Caki2 (cell line): ENCODE measurements around the gene UBXN1. TPM values are rescaled to one million over a fixed set of nuclear protein-coding genes. Genes with fewer than 3 reads are reported as not detected.
"Not testable (repeated sequence)": the region's sequence is repeated elsewhere in the genome, so short reads cannot be mapped to it uniquely, and the experiment has no call there.

Experiments
- DNase-seq: peaks from one replicate; pipeline ENCODE4 v3.0.0-alpha.2; 2015; ENCODE audit warnings: low read depth
- in situ Hi-C: cut with HindIII; loops from 2 replicates; pipeline ENCODE4 v1.10.0; 2016; ENCODE audit warnings: low sequenced_read_pairs, low pct_unique_long_range_greater_than_20kb, mixed read lengths
- total RNA-seq: library from RNA; depleted of rRNA; stranded (reverse); fragments of >200 nt; shearing (Covaris generic); gene quantifications from 2 replicates; pipeline ENCODE4 v1.2.3, GENCODE V29; 2014; ENCODE audit warnings: low replicate concordance

The UBXN1 gene
- total RNA-seq, 1 experiment from 2014 or later, result 106 TPM

GRCh38 chr11:62710001-62710345 lies 31.1 kb upstream of the UBXN1 start:
- DNase-seq, result no peak
- in situ Hi-C loops, result no loop called here

GRCh38 chr11:62709247-62710000 lies 30.6 kb upstream of the UBXN1 start:
- in situ Hi-C loops, result no loop called here
- peak; percentile 78 for DNase-seq

- DNase-seq, result no peak
- in situ Hi-C loops, result no loop called here
These were observed 29.9 kb upstream of the UBXN1 start for GRCh38 chr11:62708793-62709192.

GRCh38 chr11:62708392-62708791 lies 29.5 kb upstream of the UBXN1 start:
- in situ Hi-C loops, result no loop called here
- no peak for DNase-seq

DNA sequence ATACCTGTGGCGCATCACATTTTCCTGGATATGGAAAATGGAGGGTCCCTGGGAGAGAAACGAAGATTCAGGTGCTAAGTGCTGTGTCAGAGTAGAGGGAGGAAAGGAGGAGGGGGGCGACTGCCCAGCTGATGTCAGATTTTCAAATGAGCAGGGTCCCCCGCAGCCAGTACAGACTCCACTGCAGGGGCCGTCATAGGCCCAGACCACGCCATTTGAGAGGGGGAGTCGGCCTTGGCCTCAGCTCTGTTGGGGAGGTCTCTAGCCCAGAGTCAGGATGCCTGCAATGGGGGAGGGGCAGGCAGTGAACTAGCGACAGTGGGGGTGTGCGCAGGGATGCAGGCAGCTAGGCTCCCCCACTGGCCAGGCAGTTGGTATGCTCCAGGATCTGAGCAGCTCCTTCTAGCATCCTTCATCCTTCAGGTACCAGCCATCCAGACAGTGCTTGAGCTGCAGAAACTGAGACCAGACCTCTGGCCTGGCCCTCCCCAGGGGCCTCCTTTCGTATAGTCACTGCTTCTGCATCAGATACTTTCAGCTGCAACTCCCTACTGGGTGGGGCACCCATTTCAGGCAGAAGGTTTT lies 28.5 kb upstream of the UBXN1 start, which contains the start of the genes BSCL2 and GNG3:
Gene BSCL2, minus strand, starts transcription at position 148 of the 585 bp plus-strand sequence. CDS start 229 bp downstream, outside the sequence.
Gene GNG3, plus strand, starts transcription at position 400 of the 585 bp plus-strand sequence. CDS start 620 bp downstream, outside the sequence.
- no peak for DNase-seq
- in situ Hi-C loops, result no loop called here

DNA sequence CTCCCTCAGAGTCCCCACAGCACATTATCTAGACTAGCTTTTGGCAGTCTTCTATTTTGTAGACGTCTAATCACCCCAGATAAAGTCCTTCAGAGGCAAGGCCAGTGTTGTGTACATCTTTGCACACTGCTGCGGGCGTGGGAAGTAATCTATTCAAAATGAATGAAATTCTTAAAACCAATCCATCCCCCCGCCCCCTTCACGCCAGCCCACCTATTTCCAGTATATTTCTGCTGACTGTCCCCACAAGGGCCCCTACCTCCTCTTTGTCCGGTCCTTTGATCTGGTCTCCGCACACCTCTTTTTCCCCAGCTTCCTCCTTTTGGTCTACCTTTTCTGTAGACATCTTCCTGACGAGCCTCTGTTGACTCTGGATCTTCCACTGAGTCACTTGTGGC lies 28.0 kb upstream of the UBXN1 start:
- in situ Hi-C loops, result no loop called here
- no peak for DNase-seq

- in situ Hi-C loops, result no loop called here
- peak; percentile 88 for DNase-seq
These were observed 27.3 kb upstream of the UBXN1 start for GRCh38 chr11:62705880-62706849.

- no peak for DNase-seq
- in situ Hi-C loops, result no loop called here
These were observed 26.5 kb upstream of the UBXN1 start for GRCh38 chr11:62705413-62705812.

- in situ Hi-C loops, DNase-seq: not testable (repeated sequence)
These were observed 25.0 kb upstream of the UBXN1 start for GRCh38 chr11:62703921-62704320.

GRCh38 chr11:62702246-62702645 lies 23.4 kb upstream of the UBXN1 start:
- in situ Hi-C loops, result no loop called here
- DNase-seq, result no peak

GRCh38 chr11:62694455-62695167 lies 15.7 kb upstream of the UBXN1 start:
- in situ Hi-C loops, result no loop called here
- no peak for DNase-seq

DNA sequence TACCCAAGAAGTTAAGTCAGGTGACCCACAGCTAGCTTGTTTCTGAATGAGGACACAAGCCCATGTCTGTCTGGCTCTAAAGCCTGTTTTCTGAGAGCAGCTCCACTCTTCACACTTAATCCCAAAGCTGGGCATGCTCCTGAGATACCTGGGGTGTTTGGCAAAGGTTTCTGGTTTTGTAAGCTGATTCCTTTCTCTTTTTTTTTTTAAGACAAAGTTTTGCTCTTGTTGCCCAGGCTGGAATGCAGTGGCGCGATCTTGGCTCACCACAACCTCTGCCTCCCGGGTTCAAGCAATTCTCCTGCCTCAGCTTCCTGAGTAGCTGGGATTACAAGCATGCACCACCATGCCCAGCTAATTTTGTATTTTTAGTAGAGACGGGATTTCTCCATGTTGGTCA lies 14.8 kb upstream of the UBXN1 start:
- in situ Hi-C loops, result not testable (repeated sequence)

DNA sequence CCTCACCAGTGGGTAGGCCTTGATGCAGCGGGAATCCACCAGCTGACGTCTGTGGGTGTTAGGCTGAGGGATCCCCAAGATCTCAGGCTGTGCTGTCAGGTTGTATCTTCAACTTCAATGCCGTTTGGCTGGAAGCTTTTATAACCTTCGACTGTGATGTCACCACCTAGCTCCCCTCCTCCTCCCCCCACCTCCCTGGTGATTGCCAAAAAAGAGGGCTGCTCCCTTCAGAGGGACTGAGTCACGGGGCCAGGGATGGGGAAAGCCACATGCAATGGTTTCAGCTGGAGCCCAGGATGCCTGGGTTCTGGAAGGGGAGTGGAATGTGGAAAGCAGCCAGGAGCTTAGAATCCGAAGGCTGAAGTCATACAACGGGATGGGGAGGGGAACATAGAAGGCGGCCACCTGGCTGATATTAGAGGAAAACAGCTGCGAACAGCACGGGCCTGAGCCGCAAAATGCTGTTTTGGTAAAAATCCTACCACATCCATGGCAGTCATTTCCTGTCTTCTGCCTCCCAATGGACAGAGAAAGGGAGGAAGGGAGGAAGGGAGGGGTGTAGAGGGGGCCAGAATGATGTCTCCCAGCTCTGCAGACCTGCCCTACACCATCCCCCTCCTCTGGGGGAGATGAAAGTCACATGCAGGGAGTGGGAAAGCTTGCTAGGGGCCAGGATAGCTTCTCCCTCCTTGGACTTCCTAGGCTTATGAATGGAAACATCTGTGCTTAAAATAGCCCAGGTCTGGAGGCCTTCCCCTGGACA lies 10.7 kb upstream of the UBXN1 start, which contains the start of gene LRRN4CL:
Gene LRRN4CL, minus strand, starts transcription at position 110 of the 763 bp plus-strand sequence. CDS start 1,022 bp downstream, outside the sequence.
- DNase-seq, result no peak
- in situ Hi-C loops, result no loop called here

More for the DNA sequence above, 14.8 kb upstream of the UBXN1 start:
- DNase-seq, result not testable (repeated sequence)

- in situ Hi-C loops, result no loop called here
- no peak for DNase-seq
These were observed 9.6 kb upstream of the UBXN1 start for GRCh38 chr11:62688491-62688890.

- no peak for DNase-seq
- in situ Hi-C loops, result no loop called here
These were observed 8.9 kb upstream of the UBXN1 start for GRCh38 chr11:62687508-62688396.

DNA sequence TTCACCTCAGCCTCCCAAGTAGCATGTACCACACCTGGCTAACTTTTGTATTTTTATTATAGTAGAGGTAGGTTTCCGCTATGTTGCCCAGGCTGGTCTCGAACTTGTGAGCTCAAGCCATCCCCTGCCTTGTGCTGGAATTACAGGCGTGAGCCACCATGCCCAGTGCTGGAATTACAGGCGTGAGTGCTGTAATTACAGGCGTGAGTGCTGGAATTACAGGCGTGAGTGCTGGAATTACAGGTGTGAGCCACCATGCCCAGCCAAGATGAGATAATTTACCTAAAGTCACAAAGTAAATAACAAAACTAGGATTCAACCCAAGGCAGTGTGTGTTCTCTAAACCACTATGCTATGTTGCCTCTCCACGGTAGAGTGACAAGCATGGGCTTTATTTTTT lies 3.6 kb upstream of the UBXN1 start:
- in situ Hi-C loops, result no loop called here

More for the DNA sequence above, 3.6 kb upstream of the UBXN1 start:
- no peak for DNase-seq
